Esophagus squamous epithelium (tissue), 5 donors: ENCODE results near the gene CDCA8. TPM values are rescaled to one million over a fixed set of nuclear protein-coding genes. Genes with fewer than 3 reads are reported as not detected.
A peak's percentile ranks its signal among the peaks of the same experiment; 100 is the strongest.
"Not testable (repeated sequence)": the region's sequence is repeated elsewhere in the genome, so short reads cannot be mapped to it uniquely, and the experiment has no call there.

Experiments
- DNase-seq: peaks from one replicate; lab custom pipeline; 2025; lab: John Stamatoyannopoulos, UW
- H3K27ac ChIP-seq, 4 donors: fragments of 200-600 bp; sonication (generic); one replicate each; pipeline ENCODE4 v1.5.1; 2016 to 2019; ENCODE audit warnings: mild to moderate bottlenecking in 1 of 4
- H3K27me3 ChIP-seq, 4 donors: fragments of 200-600 bp; sonication (generic); 1 replicate in 3 of 4; 2 replicates in 1 of 4; pipeline versions ENCODE4 v1.5.1 to v1.6.0; 2017 to 2021; ENCODE audit warnings: antibody characterized with exemption in 1 of 4
- H3K36me3 ChIP-seq, 3 donors: fragments of 200-600 bp; sonication (generic); one replicate each; pipeline ENCODE4 v1.5.1; 2016 to 2019
- H3K4me1 ChIP-seq, 3 donors: fragments of 200-600 bp; sonication (generic); one replicate each; pipeline ENCODE4 v1.5.1; 2017 to 2019
- H3K4me3 ChIP-seq, 4 donors: fragments of 200-600 bp; sonication (generic); 1 replicate in 3 of 4; 2 replicates in 1 of 4; pipeline ENCODE4 v1.5.1; 2016 to 2019; ENCODE audit warnings: mild to moderate bottlenecking in 2 of 4, moderate library complexity in 1 of 4
- H3K9me3 ChIP-seq, 3 donors: fragments of 200-600 bp; sonication (generic); one replicate each; pipeline ENCODE4 v1.5.1; 2016 to 2019
- CTCF ChIP-seq, 6 experiments: fragments of 450-650 bp in 4 of 6; fragments of 200-600 bp in 2 of 6; sonication (generic) in 2 of 6; IDR thresholded peaks; one replicate each; pipeline ENCODE4 v1.5.1; 2016 to 2019; ENCODE audit warnings: antibody characterized with exemption in 6 of 6, mild to moderate bottlenecking in 4 of 6, moderate library complexity in 4 of 6
- POLR2A ChIP-seq, 4 donors: fragments of 450-650 bp; IDR thresholded peaks; one replicate each; pipeline ENCODE4 v1.6.1; 2017; ENCODE audit warnings: antibody characterized with exemption in 4 of 4, mild to moderate bottlenecking in 4 of 4, moderate library complexity in 3 of 4
- WGBS, 2 donors: methylation state at CpG; one replicate each; pipeline ENCODE4 v1.1.5; 2018; 5-methylcytosine and 5-hydroxymethylcytosine counted together
- intact Hi-C: fragments of 100-400 bp; cut with DNase I; formaldehyde crosslinking; loops from one replicate; pipeline ENCODE4 v1.15.0; 2022
- total RNA-seq, 4 donors: library from RNA; depleted of rRNA; stranded (reverse); fragments of >200 nt; gene quantifications; one replicate each; pipeline ENCODE4 v1.1.0, GENCODE V29; 2016
- donor health status: DM: yes; HTN: yes; CAD: no.

CDCA8 gene
- total RNA-seq, 4 donors from 2014 or later: 3.4 to 15.1 (median 7.5) TPM

GRCh38 chr1:37677808-37678207 is 14.5 kb upstream of the CDCA8 start:
- Histone ChIP-seq H3K9me3 (no peaks in the 10 kb centered on the region), H3K27ac (no peak overlapping the region), H3K4me3 (no peak overlapping the region), H3K27me3 (peaks cover 0 to 3% (median 0%) of the 10 kb centered on the region in 4 donors), H3K36me3 (peaks cover 0 to 29% (median 2%) of the 10 kb centered on the region in 3 donors), H3K4me1 (peaks cover 0 to 11% (median 7%) of the 10 kb centered on the region in 3 donors)
- 50 to 88% methylated on average over 3 to 4 of the region's 5 CpGs for WGBS, 2 donors
- DNase-seq: no peak
- intact Hi-C loops: no loop called here
- no peak for TF ChIP-seq CTCF (IDR thresholded peaks at IDR 0.05)
- TF ChIP-seq POLR2A (IDR thresholded peaks at IDR 0.05): no peak

- Histone ChIP-seq H3K27ac (no peak overlapping the region), H3K4me1 (peaks cover 0 to 8% (median 2%) of the 10 kb centered on the region in 3 donors), H3K27me3 (no peaks in the 10 kb centered on the region), H3K36me3 (peaks cover 0 to 61% (median 16%) of the 10 kb centered on the region in 3 donors), H3K9me3 (no peaks in the 10 kb centered on the region), H3K4me3 (no peak overlapping the region)
- intact Hi-C loops: loop anchor here (5.0 to 10.0 kb wide), 3 partner anchors 79 to 226 kb away; partner anchors contain the start of genes DNALI1 and SNIP1
- DNase-seq: no peak
- 56 to 77% methylated on average over 3 of the region's 3 CpGs for WGBS, 2 donors
- TF ChIP-seq CTCF (IDR thresholded peaks at IDR 0.05): no peak
- no peak for TF ChIP-seq POLR2A (IDR thresholded peaks at IDR 0.05)
These were observed 11.4 kb upstream of the CDCA8 start for GRCh38 chr1:37680933-37681332.

GRCh38 chr1:37682334-37682987 is 9.9 kb upstream of the CDCA8 start:
- DNase-seq: peak; percentile 7
- no peaks in the 10 kb centered on the region for H3K27me3 ChIP-seq
- WGBS, 2 donors: 54 to 68% methylated on average over 4 to 5 of the region's 5 CpGs
- TF ChIP-seq CTCF (IDR thresholded peaks at IDR 0.05) (peak; percentile 77 to 90 (median 86)), POLR2A (IDR thresholded peaks at IDR 0.05) (no peak)
- intact Hi-C loops: loop anchor here (5.0 to 10.0 kb wide), 3 partner anchors 80 to 228 kb away; partner anchors contain the start of genes DNALI1 and SNIP1
- no peak overlapping the region for H3K4me3 ChIP-seq
- peaks cover 0 to 76% (median 18%) of the 10 kb centered on the region in 3 donors for H3K36me3 ChIP-seq
- no peaks in the 10 kb centered on the region for H3K9me3 ChIP-seq
- H3K27ac ChIP-seq: no peak overlapping the region
- no peaks in the 10 kb centered on the region for H3K4me1 ChIP-seq

- intact Hi-C loops: loop anchor here (5.0 to 10.0 kb wide), 3 partner anchors 82 to 229 kb away; partner anchors contain the start of genes DNALI1 and SNIP1
- not testable (repeated sequence) for H3K4me3 ChIP-seq, H3K27ac ChIP-seq, DNase-seq, H3K9me3 ChIP-seq, H3K27me3 ChIP-seq
- Histone ChIP-seq H3K36me3 (peaks cover 0 to 83% (median 21%) of the 10 kb centered on the region in 3 donors), H3K4me1 (peaks cover 4 to 10% (median 7%) of the 10 kb centered on the region in 3 donors)
- WGBS, 2 donors: 91% methylated on average over 8 of the region's 9 CpGs
These were observed 8.1 kb upstream of the CDCA8 start for GRCh38 chr1:37684182-37684581.

- WGBS, 2 donors: 91 to 94% methylated on average over 3 of the region's 3 CpGs
- H3K27ac ChIP-seq: no peak overlapping the region
- H3K9me3 ChIP-seq: no peaks in the 10 kb centered on the region
- H3K4me3 ChIP-seq: no peak overlapping the region
- TF ChIP-seq POLR2A (IDR thresholded peaks at IDR 0.05) (no peak), CTCF (IDR thresholded peaks at IDR 0.05) (no peak)
- no peak for DNase-seq
- intact Hi-C loops: loop anchor here (10.0 kb wide), 2 partner anchors 131 to 231 kb away; partner anchors contain the start of genes DNALI1 and SNIP1
- peaks cover 12 to 22% (median 15%) of the 10 kb centered on the region in 3 donors for H3K4me1 ChIP-seq
- no peaks in the 10 kb centered on the region for H3K27me3 ChIP-seq
- peaks cover 0 to 73% (median 21%) of the 10 kb centered on the region in 3 donors for H3K36me3 ChIP-seq
These were observed 6.6 kb upstream of the CDCA8 start for GRCh38 chr1:37685722-37686121.

GRCh38 chr1:37687764-37688163 is 4.6 kb upstream of the CDCA8 start:
- 76 to 93% methylated on average over 2 of the region's 2 CpGs for WGBS, 2 donors
- H3K27ac ChIP-seq, H3K4me3 ChIP-seq, H3K27me3 ChIP-seq, DNase-seq, H3K9me3 ChIP-seq: not testable (repeated sequence)
- Histone ChIP-seq H3K36me3 (peaks cover 0 to 55% (median 19%) of the 10 kb centered on the region in 3 donors), H3K4me1 (peaks cover 22 to 35% (median 26%) of the 10 kb centered on the region in 3 donors)
- intact Hi-C loops: loop anchor here (10.0 kb wide), 2 partner anchors 133 to 233 kb away; partner anchors contain the start of genes DNALI1 and SNIP1
